HTERT RPE-1 (cell line): ENCODE data around the gene ANXA11.

Source experiments
- in situ Hi-C: fragments of 300-500 bp; cut with MboI; formaldehyde crosslinking; loops from 4 replicates; pipeline ENCODE4 v1.14.3; 2020; ENCODE audit warnings: low sequenced_read_pairs

Gene ANXA11

GRCh38 chr10:80118669-80119068, 86.7 kb downstream of the ANXA11 start:
- in situ Hi-C loops, result no loop called here

GRCh38 chr10:80110986-80111385, 94.4 kb downstream of the ANXA11 start:
- in situ Hi-C loops, result no loop called here

GRCh38 chr10:80108576-80109239, 96.6 kb downstream of the ANXA11 start:
- in situ Hi-C loops, result no loop called here

GRCh38 chr10:80104066-80104926, 101.0 kb downstream of the ANXA11 start:
- in situ Hi-C loops, result no loop called here
